ENCODE measurements around the gene PTPRQ.

DNA sequence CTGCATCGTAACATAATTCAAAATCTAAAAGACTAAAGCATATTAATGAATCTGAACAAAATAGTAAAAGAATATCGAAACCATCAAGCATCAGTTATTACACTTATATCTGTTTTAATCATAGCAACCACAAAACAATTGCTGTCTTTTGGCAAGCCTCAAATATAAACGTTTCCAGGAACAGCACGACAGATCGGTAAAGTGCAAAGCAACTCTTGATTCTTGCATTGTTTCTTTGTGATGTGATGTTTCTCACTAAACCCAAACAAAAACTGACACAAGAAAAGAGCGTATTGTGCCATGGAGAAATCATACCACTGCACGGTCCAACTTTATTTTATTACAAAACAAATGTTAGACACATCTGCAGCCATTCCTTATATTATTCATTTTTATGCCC, 254.2 kb downstream of the PTPRQ start:
- TF ChIP-seq POLR2A (IDR thresholded peaks at IDR 0.05; ENCODE audit: control extremely low read depth in 1 of 2, low read depth in 2 of 2, low read length in 2 of 2): no peak
- TF ChIP-seq, protein P1, sequence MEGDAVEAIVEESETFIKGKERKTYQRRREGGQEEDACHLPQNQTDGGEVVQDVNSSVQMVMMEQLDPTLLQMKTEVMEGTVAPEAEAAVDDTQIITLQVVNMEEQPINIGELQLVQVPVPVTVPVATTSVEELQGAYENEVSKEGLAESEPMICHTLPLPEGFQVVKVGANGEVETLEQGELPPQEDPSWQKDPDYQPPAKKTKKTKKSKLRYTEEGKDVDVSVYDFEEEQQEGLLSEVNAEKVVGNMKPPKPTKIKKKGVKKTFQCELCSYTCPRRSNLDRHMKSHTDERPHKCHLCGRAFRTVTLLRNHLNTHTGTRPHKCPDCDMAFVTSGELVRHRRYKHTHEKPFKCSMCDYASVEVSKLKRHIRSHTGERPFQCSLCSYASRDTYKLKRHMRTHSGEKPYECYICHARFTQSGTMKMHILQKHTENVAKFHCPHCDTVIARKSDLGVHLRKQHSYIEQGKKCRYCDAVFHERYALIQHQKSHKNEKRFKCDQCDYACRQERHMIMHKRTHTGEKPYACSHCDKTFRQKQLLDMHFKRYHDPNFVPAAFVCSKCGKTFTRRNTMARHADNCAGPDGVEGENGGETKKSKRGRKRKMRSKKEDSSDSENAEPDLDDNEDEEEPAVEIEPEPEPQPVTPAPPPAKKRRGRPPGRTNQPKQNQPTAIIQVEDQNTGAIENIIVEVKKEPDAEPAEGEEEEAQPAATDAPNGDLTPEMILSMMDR (IDR thresholded peaks at IDR 0.05; ENCODE audit: control extremely low read depth in 1 of 3, insufficient read depth in 1 of 3, low read depth in 1 of 3, low read length in 3 of 3): no peak
- TF ChIP-seq SUZ12 (IDR thresholded peaks at IDR 0.05; ENCODE audit: low read length): no peak
- TF ChIP-seq, protein P2, sequence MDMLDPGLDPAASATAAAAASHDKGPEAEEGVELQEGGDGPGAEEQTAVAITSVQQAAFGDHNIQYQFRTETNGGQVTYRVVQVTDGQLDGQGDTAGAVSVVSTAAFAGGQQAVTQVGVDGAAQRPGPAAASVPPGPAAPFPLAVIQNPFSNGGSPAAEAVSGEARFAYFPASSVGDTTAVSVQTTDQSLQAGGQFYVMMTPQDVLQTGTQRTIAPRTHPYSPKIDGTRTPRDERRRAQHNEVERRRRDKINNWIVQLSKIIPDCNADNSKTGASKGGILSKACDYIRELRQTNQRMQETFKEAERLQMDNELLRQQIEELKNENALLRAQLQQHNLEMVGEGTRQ (IDR thresholded peaks at IDR 0.05; ENCODE audit: low read length): no peak
- no peak for TF ChIP-seq POLR2AphosphoS5 (IDR thresholded peaks at IDR 0.05; ENCODE audit: low read depth, low read length)
- no peak for TF ChIP-seq TAF7 (optimal IDR thresholded peaks at IDR 0.05; ENCODE audit: borderline replicate concordance, low read depth, low read length)
- TF ChIP-seq, protein P3, sequence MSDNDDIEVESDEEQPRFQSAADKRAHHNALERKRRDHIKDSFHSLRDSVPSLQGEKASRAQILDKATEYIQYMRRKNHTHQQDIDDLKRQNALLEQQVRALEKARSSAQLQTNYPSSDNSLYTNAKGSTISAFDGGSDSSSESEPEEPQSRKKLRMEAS (IDR thresholded peaks at IDR 0.05): no peak
- TF ChIP-seq RAD21 (IDR thresholded peaks at IDR 0.05 in 1 of 2, conservative IDR thresholded peaks at IDR 0.05 in 1 of 2; ENCODE audit: low read depth in 2 of 2, low read length in 2 of 2): no peak
- no peak for TF ChIP-seq KDM5A (IDR thresholded peaks at IDR 0.05; ENCODE audit: low read length)
- no peak for TF ChIP-seq ZNF274 (IDR thresholded peaks at IDR 0.05; ENCODE audit: borderline replicate concordance, extremely low read depth, low read length)
- TF ChIP-seq YY1 (IDR thresholded peaks at IDR 0.05; ENCODE audit: low read depth, low read length): no peak
- no peak for TF ChIP-seq EGR1 (IDR thresholded peaks at IDR 0.05; ENCODE audit: borderline replicate concordance, low read depth, low read length)

All from H1 (cell line).